Neural progenitor cell (in vitro differentiated cells): Measurements from ENCODE around the gene CLASRP. TPM values are rescaled to one million over a fixed set of nuclear protein-coding genes. Genes with fewer than 3 reads are reported as not detected.

Experiments used
- DNase-seq: peaks from one replicate; pipeline ENCODE4 v3.0.0-alpha.2; 2016; ENCODE audit warnings: low spot score
- H2AFZ ChIP-seq: fragments of 200-600 bp; sonication (generic); replicated peaks from 2 replicates; pipeline ENCODE4 v1.6.1; 2016; ENCODE audit warnings: antibody characterized with exemption
- H3F3A ChIP-seq: fragments of 200-600 bp; sonication (generic); 2 replicates; pipeline ENCODE4 v1.6.1; 2016; ENCODE audit warnings: antibody characterized with exemption, low read depth
- H3K27ac ChIP-seq: fragments of 200-600 bp; sonication (generic); 2 replicates; pipeline ENCODE4 v1.5.1; 2016; ENCODE audit warnings: mild to moderate bottlenecking
- H3K27me3 ChIP-seq: fragments of 200-600 bp; sonication (generic); 2 replicates; pipeline ENCODE4 v1.6.1; 2016; ENCODE audit warnings: mild to moderate bottlenecking, moderate library complexity
- H3K36me3 ChIP-seq: fragments of 200-600 bp; sonication (generic); 2 replicates; pipeline ENCODE4 v1.5.1; 2016
- H3K4me1 ChIP-seq: fragments of 200-600 bp; sonication (generic); 2 replicates; pipeline ENCODE4 v1.6.1; 2016; ENCODE audit warnings: mixed run types
- H3K4me2 ChIP-seq: fragments of 200-600 bp; sonication (generic); 2 replicates; pipeline ENCODE4 v1.6.1; 2016
- H3K4me3 ChIP-seq: fragments of 200-600 bp; sonication (generic); 2 replicates; pipeline ENCODE4 v1.5.1; 2016
- H3K79me2 ChIP-seq: fragments of 200-600 bp; sonication (generic); 2 replicates; pipeline ENCODE4 v1.6.1; 2016; ENCODE audit warnings: low read depth
- H3K9ac ChIP-seq: fragments of 200-600 bp; sonication (generic); 2 replicates; pipeline ENCODE4 v1.6.1; 2016
- H3K9me3 ChIP-seq: fragments of 200-600 bp; sonication (generic); 2 replicates; pipeline ENCODE4 v1.5.1; 2016; ENCODE audit warnings: low read depth
- H4K20me1 ChIP-seq: fragments of 200-600 bp; sonication (generic); 2 replicates; pipeline ENCODE4 v1.6.1; 2016; ENCODE audit warnings: low read depth
- H3K27ac Mint-ChIP-seq: 3 replicates; pipeline ENCODE4 v1.8.0; 2021; ENCODE audit warnings: mixed read lengths
- H3K27me3 Mint-ChIP-seq: 2 replicates; pipeline ENCODE4 v1.8.0; 2022; ENCODE audit warnings: low read depth, mild to moderate bottlenecking, inconsistent platforms, moderate library complexity, mixed read lengths; ENCODE audit not compliant: insufficient read depth
- H3K36me3 Mint-ChIP-seq: 3 replicates; pipeline ENCODE4 v1.8.0; 2021; ENCODE audit warnings: mixed read lengths
- H3K4me1 Mint-ChIP-seq: 3 replicates; pipeline ENCODE4 v1.8.0; 2021; ENCODE audit warnings: mixed read lengths
- H3K4me3 Mint-ChIP-seq: 3 replicates; pipeline ENCODE4 v1.8.0; 2021; ENCODE audit warnings: mild to moderate bottlenecking, moderate library complexity, mixed read lengths
- H3K9me3 Mint-ChIP-seq: 3 replicates; pipeline ENCODE4 v1.8.0; 2020; ENCODE audit warnings: mixed read lengths
- CTCF ChIP-seq: fragments of 200-600 bp; sonication (generic); IDR thresholded peaks from 2 replicates; pipeline ENCODE4 v1.5.1; 2017; ENCODE audit warnings: antibody characterized with exemption, mild to moderate bottlenecking
- EZH2 ChIP-seq: fragments of 200-600 bp; sonication (generic); IDR thresholded peaks from 2 replicates; pipeline ENCODE4 v1.6.1; 2017; ENCODE audit warnings: antibody characterized with exemption, mild to moderate bottlenecking, moderate library complexity
- EZH2phosphoT487 ChIP-seq: fragments of 200-600 bp; sonication (generic); IDR thresholded peaks from 2 replicates; pipeline ENCODE4 v1.6.1; 2017; ENCODE audit warnings: antibody characterized with exemption
- total RNA-seq: library from RNA; depleted of rRNA; stranded (reverse); fragments of >200 nt; gene quantifications from 2 replicates; pipeline ENCODE4 v1.2.3, GENCODE V29; 2015; ENCODE audit warnings: low replicate concordance

The CLASRP gene
- total RNA-seq, 1 donor from 2014 or later = 57.0 TPM

DNA sequence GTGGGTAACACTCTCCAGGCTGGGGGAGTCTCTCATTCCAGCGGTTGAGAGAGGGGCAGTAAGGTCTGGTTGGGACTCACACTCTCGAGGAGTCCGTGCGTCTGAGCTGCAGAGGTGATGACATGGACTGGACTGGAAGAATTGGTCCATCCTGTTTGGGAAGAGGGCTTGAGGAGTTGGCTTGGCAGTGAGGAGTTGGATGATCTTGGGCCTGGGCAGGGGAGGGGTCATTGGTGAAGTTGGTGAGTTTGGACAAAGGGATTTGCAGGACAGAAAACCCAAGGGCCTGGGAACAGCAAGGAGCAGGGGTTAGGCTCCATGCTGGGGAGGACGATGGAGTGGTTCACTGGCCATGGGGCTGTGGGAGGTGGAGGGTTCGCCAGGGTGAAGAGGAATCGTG, 57.9 kb downstream of the CLASRP start:
- Mint-ChIP-seq H3K9me3 (no peaks in the 10 kb centered on the region), H3K27ac (peak overlapping the region; percentile 44), H3K4me3 (peak overlapping the region; percentile 61), H3K27me3 (peaks cover 10% of the 10 kb centered on the region), H3K36me3 (peaks cover 14% of the 10 kb centered on the region), H3K4me1 (peaks cover 75% of the 10 kb centered on the region)
- Histone ChIP-seq H3K9ac (no peak overlapping the region), H4K20me1 (peaks cover 84% of the 10 kb centered on the region), H3K27ac (no peak overlapping the region), H3K79me2 (peaks cover 88% of the 10 kb centered on the region), H3F3A (peaks cover 12% of the 10 kb centered on the region), H3K4me3 (no peak overlapping the region), H3K27me3 (no peaks in the 10 kb centered on the region), H3K9me3 (no peaks in the 10 kb centered on the region), H3K4me2 (no peak overlapping the region), H2AFZ (no peak overlapping the region), H3K4me1 (peaks cover 21% of the 10 kb centered on the region), H3K36me3 (no peaks in the 10 kb centered on the region)
- no peak for DNase-seq
- no peak for TF ChIP-seq CTCF
- TF ChIP-seq EZH2 = no peak
- TF ChIP-seq EZH2phosphoT487 = no peak

- peaks cover 95% of the 10 kb centered on the region for H3K79me2 ChIP-seq
- H3K4me3 ChIP-seq = no peak overlapping the region
- peaks cover 5% of the 10 kb centered on the region for H3F3A ChIP-seq
- no peaks in the 10 kb centered on the region for H3K9me3 ChIP-seq
- no peak overlapping the region for H2AFZ ChIP-seq
- Mint-ChIP-seq H3K4me3 (no peak overlapping the region), H3K27me3 (peaks cover 10% of the 10 kb centered on the region), H3K27ac (no peak overlapping the region), H3K36me3 (peaks cover 14% of the 10 kb centered on the region), H3K9me3 (no peaks in the 10 kb centered on the region), H3K4me1 (peaks cover 79% of the 10 kb centered on the region)
- H3K9ac ChIP-seq = no peak overlapping the region
- H3K36me3 ChIP-seq = no peaks in the 10 kb centered on the region
- TF ChIP-seq CTCF (no peak), EZH2 (no peak), EZH2phosphoT487 (no peak)
- H3K27ac ChIP-seq = no peak overlapping the region
- H3K4me2 ChIP-seq = no peak overlapping the region
- peaks cover 21% of the 10 kb centered on the region for H3K4me1 ChIP-seq
- no peaks in the 10 kb centered on the region for H3K27me3 ChIP-seq
- H4K20me1 ChIP-seq = peaks cover 91% of the 10 kb centered on the region
- DNase-seq = no peak
Observed at GRCh38 chr19:45097450-45097775, 58.6 kb downstream of the CLASRP start.

GRCh38 chr19:45097776-45098520, 59.1 kb downstream of the CLASRP start:
- H3K36me3 ChIP-seq = no peaks in the 10 kb centered on the region
- Mint-ChIP-seq H3K4me1 (peaks cover 82% of the 10 kb centered on the region), H3K9me3 (no peaks in the 10 kb centered on the region), H3K27me3 (peaks cover 7% of the 10 kb centered on the region), H3K36me3 (peaks cover 14% of the 10 kb centered on the region), H3K4me3 (peak overlapping the region; percentile 30), H3K27ac (no peak overlapping the region)
- peaks cover 100% of the 10 kb centered on the region for H3K79me2 ChIP-seq
- no peak overlapping the region for H3K4me3 ChIP-seq
- peaks cover 26% of the 10 kb centered on the region for H3K4me1 ChIP-seq
- no peak overlapping the region for H3K4me2 ChIP-seq
- no peak for DNase-seq
- no peaks in the 10 kb centered on the region for H3K27me3 ChIP-seq
- no peak overlapping the region for H3K9ac ChIP-seq
- H4K20me1 ChIP-seq = peaks cover 97% of the 10 kb centered on the region
- H3K27ac ChIP-seq = no peak overlapping the region
- TF ChIP-seq CTCF (no peak), EZH2 (no peak), EZH2phosphoT487 (no peak)
- H3F3A ChIP-seq = peaks cover 5% of the 10 kb centered on the region
- H2AFZ ChIP-seq = no peak overlapping the region
- no peaks in the 10 kb centered on the region for H3K9me3 ChIP-seq
